Stomach (tissue), 4 donors: Measurements from ENCODE around the gene SELENBP1.

ENCODE experiments used
- CTCF ChIP-seq, 7 experiments: fragments of 450-650 bp in 4 of 7; fragments of 200-600 bp in 3 of 7; sonication (generic) in 3 of 7; IDR thresholded peaks; one replicate each; pipeline ENCODE4 v1.5.1; 2016 to 2019; ENCODE audit warnings: antibody characterized with exemption in 7 of 7, control low read depth in 2 of 7, mild to moderate bottlenecking in 1 of 7
- POLR2A ChIP-seq, 4 donors: fragments of 450-650 bp; IDR thresholded peaks; one replicate each; pipeline ENCODE4 v1.6.1; 2016; ENCODE audit warnings: antibody characterized with exemption in 4 of 4, control low read depth in 2 of 4, mild to moderate bottlenecking in 1 of 4, moderate library complexity in 1 of 4

DNA sequence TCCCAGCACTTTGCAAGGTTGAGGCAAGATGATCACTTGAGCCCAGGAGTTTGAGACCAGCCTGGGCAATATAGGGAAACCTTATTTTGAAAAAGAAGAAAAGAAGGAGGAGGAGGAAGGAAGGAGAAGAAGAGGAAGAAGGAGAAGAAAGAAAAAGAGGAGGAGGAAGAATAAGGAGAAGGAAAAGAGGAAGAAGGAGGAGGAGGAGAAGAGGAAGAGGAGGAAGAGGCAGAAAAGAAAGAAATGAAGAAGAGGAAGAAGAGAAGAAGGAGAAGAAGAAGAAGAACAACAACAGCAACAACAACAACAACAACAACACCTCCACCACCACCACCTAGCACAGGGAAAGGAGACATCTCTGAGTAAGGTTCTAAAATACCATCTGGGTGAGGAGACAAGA is 10.6 kb downstream of the SELENBP1 start:
- TF ChIP-seq POLR2A (IDR thresholded peaks at IDR 0.05): no peak
- no peak for TF ChIP-seq CTCF (IDR thresholded peaks at IDR 0.05)
